T-helper 2 cell treated with Interferon-gamma antibody and Interleukin-4, amounts not matched to agents 5 μg/mL and 100 μg/mL, for 36 hours (primary cell): ENCODE results near the gene NPR3.

Source experiments
- DNase-seq: peaks from one replicate; pipeline ENCODE4 v3.0.0; 2021; ENCODE audit warnings: low spot score
- H3K27ac Mint-ChIP-seq: one replicate; pipeline ENCODE4 v1.8.0; 2021; ENCODE audit warnings: mild to moderate bottlenecking, mixed read lengths
- H3K27me3 Mint-ChIP-seq: one replicate; pipeline ENCODE4 v1.8.0; 2021; ENCODE audit warnings: low read depth, mixed read lengths
- H3K36me3 Mint-ChIP-seq: one replicate; pipeline ENCODE4 v1.8.0; 2021; ENCODE audit warnings: low read depth, mixed read lengths
- H3K4me1 Mint-ChIP-seq: one replicate; pipeline ENCODE4 v1.8.0; 2021; ENCODE audit warnings: low read depth, mixed read lengths
- H3K4me3 Mint-ChIP-seq: one replicate; pipeline ENCODE4 v1.8.0; 2022; ENCODE audit warnings: mild to moderate bottlenecking, moderate library complexity, mixed read lengths
- H3K9me3 Mint-ChIP-seq: one replicate; pipeline ENCODE4 v1.8.0; 2021; ENCODE audit warnings: mixed read lengths

The NPR3 gene

GRCh38 chr5:32833127-32833526 is 122.0 kb downstream of the NPR3 start:
- no peak overlapping the region for H3K4me3 Mint-ChIP-seq
- H3K27me3 Mint-ChIP-seq = no peaks in the 10 kb centered on the region

DNA sequence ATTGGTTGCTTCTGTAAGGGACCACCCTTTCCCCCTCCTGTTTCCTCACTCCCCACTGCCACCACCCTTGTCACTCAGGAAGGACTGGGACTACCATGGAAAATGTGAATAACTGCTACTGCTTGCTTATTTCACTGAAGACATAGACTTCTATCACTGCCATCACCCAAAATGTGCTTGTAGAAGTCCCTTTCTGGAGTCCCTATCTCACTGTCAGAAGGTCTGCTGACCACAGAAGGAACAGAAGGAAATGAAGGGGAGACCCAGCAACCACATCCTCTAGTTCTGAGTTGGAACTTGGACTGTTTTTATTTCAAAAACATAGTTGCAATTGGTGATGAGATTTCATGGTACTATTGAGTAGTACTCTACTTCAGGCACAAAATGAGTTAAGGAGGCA is 122.5 kb downstream of the NPR3 start:
- DNase-seq = no peak
- Mint-ChIP-seq H3K27me3 (no peaks in the 10 kb centered on the region), H3K36me3 (no peaks in the 10 kb centered on the region), H3K4me3 (no peak overlapping the region), H3K4me1 (no peaks in the 10 kb centered on the region), H3K9me3 (no peaks in the 10 kb centered on the region), H3K27ac (no peak overlapping the region)

More at GRCh38 chr5:32833127-32833526, 122.0 kb downstream of the NPR3 start:
- Mint-ChIP-seq H3K4me1 (no peaks in the 10 kb centered on the region), H3K36me3 (no peaks in the 10 kb centered on the region), H3K9me3 (no peaks in the 10 kb centered on the region), H3K27ac (no peak overlapping the region)
- no peak for DNase-seq

DNA sequence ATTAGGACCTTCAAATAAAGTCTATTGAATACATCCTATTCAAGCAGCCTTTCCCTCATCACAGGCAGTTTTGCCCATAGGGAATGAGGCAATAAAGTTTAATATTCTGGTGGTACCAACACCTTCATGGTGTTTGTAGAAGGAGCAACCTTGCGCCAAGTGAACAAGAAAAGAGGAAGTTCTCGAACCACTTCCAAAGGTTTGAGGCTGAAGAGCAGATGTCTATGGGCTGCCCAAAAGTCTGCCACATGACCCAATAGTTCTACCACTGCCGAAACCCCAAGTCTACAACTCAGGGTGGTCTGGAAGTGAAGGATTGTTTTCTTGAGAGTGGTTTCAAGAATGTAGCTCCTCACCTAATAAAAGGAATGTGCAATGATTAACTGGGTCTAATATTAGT is 123.1 kb downstream of the NPR3 start:
- Mint-ChIP-seq H3K4me3 (no peak overlapping the region), H3K27ac (no peak overlapping the region), H3K9me3 (no peaks in the 10 kb centered on the region), H3K36me3 (no peaks in the 10 kb centered on the region), H3K27me3 (no peaks in the 10 kb centered on the region), H3K4me1 (no peaks in the 10 kb centered on the region)
- no peak for DNase-seq

DNA sequence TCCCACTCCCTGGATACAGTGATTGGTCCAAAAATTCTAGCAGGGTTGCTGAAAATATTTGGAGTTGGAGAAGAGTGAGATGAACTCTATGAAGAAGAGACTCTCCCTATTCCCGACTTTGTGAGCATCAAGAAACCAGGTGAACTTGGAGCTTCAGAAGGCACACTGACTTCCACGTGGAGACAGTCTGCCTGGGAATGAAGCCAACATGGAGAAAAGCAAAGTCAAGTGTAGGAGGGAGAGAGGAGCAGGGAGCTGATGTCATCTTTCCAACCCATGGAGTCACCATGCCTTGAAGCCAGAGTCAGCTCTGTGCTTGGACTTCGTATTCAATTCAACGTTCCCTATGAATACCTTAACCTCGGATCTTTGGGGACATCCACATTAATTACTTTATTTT is 125.1 kb downstream of the NPR3 start:
- H3K9me3 Mint-ChIP-seq = no peaks in the 10 kb centered on the region
- no peaks in the 10 kb centered on the region for H3K4me1 Mint-ChIP-seq
- H3K4me3 Mint-ChIP-seq = no peak overlapping the region
- DNase-seq = no peak
- H3K36me3 Mint-ChIP-seq = no peaks in the 10 kb centered on the region
- H3K27ac Mint-ChIP-seq = no peak overlapping the region
- H3K27me3 Mint-ChIP-seq = no peaks in the 10 kb centered on the region

GRCh38 chr5:32837211-32837610 is 126.1 kb downstream of the NPR3 start:
- no peak for DNase-seq
- Mint-ChIP-seq H3K27me3 (no peaks in the 10 kb centered on the region), H3K36me3 (no peaks in the 10 kb centered on the region), H3K9me3 (no peaks in the 10 kb centered on the region), H3K4me3 (no peak overlapping the region), H3K27ac (no peak overlapping the region), H3K4me1 (no peaks in the 10 kb centered on the region)

GRCh38 chr5:32839106-32839505 is 128.0 kb downstream of the NPR3 start:
- no peaks in the 10 kb centered on the region for H3K9me3 Mint-ChIP-seq
- no peaks in the 10 kb centered on the region for H3K36me3 Mint-ChIP-seq
- no peak for DNase-seq
- no peaks in the 10 kb centered on the region for H3K27me3 Mint-ChIP-seq
- H3K4me1 Mint-ChIP-seq = no peaks in the 10 kb centered on the region
- H3K4me3 Mint-ChIP-seq = no peak overlapping the region
- H3K27ac Mint-ChIP-seq = no peak overlapping the region

GRCh38 chr5:32840606-32841005 is 129.5 kb downstream of the NPR3 start:
- Mint-ChIP-seq H3K4me3 (no peak overlapping the region), H3K36me3 (no peaks in the 10 kb centered on the region), H3K9me3 (no peaks in the 10 kb centered on the region), H3K4me1 (no peaks in the 10 kb centered on the region), H3K27ac (no peak overlapping the region), H3K27me3 (no peaks in the 10 kb centered on the region)
- no peak for DNase-seq
